Stimulated activated CD4-positive, alpha-beta T cell treated with anti-CD3 and anti-CD28 coated beads, Interleukin-4, amount 100 ng/mL, for 48 hours (primary cell): Measurements from ENCODE around the gene CECR2.

Experiments
- DNase-seq, 2 donors: peaks; one replicate each; pipeline ENCODE4 v3.0.0-alpha.2; 2020; ENCODE audit warnings: low read depth in 2 of 2

Gene CECR2

DNA sequence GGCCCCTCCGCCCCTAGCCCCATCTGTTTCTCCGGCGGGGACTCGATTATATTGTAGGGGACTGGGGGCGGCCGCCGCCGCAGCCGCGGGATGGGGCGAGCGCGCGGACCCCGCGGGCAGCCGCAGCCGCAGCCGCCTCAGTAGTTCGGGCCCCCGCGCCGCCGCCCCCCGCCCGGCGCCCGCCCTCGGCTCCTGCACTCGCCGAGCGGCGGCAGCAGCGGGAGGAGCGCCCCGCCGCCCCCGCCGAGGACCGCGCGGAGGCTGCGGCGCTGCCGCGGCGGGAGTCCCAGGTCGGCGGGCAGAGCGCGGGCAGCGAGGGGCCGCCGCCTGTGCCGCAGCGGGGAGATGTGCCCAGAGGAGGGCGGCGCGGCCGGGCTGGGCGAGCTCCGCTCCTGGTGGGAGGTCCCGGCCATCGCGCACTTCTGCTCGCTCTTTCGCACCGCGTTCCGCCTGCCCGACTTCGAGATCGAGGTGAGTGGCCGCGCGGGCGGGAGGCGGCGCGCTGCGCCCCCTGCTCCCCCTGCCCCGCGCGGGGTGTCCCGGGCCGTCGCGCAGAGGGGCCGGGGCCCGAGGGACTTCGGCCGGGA is at the start of gene CECR2:
CECR2 (plus strand) TSS at position 22 of the 587 bp plus-strand sequence; CDS start at position 346, 324 bp downstream.
- DNase-seq, result no peak

DNA sequence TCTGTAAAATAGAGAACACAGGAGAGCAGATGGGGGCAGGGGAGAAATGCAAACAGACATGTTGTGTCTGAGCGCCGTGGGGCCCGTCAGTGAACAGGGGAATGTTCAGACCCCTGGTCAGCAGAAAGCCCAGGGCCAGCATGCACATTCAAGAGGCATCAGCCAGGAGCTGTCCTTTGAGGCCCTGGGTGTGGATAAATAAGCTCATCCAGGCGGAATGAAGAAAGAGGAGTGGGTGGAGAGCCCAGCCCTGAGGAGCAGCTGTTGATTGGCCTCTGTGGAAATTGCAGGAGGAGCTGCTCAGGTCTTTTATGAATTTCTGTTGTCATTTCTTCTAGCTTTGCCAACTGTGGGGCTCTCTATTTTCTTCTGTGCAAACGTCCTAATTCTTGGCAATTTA is 49.7 kb upstream of the CECR2 start:
- no peak for DNase-seq

GRCh38 chr22:17322511-17322910 is 46.7 kb upstream of the CECR2 start:
- DNase-seq, result no peak

GRCh38 chr22:17331690-17332089 is 37.6 kb upstream of the CECR2 start:
- no peak for DNase-seq

DNA sequence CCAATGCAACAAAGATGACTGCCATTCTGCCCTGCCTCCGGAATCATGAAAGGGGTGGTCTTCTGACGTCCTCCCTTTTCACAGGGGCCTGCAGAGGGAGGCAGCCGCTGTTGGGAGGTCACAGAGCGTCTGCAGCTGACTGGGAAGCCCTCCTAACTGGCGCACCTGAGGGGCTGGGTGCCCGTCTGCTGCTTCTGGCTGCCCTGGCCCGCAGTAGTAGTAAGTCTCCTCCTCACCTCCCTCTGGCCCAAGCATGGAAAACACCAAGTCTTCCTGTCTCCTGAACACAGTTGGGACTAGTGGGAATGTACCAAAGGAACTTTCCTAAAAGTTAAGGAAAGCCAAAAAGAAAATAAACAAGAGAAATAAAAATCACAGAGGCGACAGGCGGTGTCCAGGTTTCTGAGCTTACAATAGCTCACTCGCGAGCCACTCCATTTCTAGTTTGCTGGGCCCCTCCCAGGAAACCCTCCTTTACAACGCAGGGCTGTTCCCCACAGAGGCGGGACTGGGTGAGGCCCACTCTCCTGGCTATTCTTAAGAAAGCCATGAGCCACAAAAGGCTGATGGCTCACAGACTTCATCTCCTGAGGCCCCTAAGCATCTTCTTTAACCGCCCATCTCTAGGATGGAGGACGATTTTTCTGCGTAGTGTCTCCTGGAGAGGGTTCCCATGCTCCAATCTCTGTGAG is 37.0 kb upstream of the CECR2 start:
- DNase-seq, result no peak

DNA sequence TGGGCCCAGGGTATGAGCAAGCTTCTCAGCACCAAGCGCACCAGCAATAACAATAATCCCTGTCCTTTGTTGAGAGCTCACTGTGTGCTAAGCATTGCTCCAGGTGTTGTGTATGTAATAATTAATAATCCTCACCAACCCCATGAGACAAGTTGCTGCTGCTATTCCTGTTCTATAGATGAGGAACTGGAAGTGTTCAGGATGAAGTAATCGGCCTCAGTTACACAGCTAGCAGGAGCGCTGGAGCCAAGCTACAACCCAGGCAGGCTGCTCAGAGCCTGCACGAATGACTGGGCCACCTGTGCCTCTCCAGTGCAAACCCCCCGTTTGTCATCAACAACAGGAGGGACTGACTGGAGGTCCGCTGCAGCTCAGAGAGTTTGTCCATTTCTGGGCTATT is 35.2 kb upstream of the CECR2 start:
- no peak for DNase-seq

GRCh38 chr22:17334983-17335382 is 34.3 kb upstream of the CECR2 start:
- DNase-seq, result no peak

DNA sequence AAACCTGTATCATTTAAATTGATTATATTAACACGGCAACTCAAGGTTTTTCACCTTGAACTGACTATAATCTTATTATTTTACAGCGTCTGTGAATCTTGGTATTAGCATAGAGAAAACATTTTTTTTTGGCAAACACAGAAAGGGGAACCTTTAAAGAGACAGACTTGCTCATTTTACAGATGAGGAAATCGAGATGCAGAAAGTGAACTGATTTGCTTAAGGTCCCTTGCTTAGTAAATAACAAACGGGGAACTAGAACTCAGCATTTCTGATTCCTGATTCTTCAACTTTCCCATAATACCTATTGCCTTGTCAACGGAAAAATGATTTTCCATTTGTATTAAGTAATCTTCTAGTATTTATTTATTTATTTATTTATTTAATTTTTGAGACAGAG is 33.2 kb upstream of the CECR2 start:
- no peak for DNase-seq

GRCh38 chr22:17337639-17338038 is 31.6 kb upstream of the CECR2 start:
- DNase-seq, result no peak

GRCh38 chr22:17339095-17339693 is 30.1 kb upstream of the CECR2 start:
- DNase-seq, result no peak

DNA sequence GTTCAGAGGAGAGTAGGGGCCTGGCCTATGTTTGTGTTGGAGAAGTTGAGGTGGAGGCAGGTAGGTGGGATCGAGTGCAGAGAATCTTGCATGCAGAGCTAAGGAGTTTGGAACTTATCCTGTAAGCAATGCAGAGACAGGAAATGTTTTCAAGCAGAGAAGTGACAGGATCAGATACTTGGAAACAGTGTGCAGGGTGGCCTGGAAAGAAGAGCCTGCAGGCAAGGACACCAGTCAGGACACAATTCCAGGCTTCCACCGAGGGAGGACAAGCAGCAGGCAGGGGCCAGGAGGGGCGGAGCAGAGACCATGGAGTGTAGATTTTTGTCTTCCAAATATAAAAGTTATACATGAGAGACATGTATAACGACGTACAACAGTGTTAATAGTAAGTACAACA is 26.9 kb upstream of the CECR2 start:
- DNase-seq, result no peak

DNA sequence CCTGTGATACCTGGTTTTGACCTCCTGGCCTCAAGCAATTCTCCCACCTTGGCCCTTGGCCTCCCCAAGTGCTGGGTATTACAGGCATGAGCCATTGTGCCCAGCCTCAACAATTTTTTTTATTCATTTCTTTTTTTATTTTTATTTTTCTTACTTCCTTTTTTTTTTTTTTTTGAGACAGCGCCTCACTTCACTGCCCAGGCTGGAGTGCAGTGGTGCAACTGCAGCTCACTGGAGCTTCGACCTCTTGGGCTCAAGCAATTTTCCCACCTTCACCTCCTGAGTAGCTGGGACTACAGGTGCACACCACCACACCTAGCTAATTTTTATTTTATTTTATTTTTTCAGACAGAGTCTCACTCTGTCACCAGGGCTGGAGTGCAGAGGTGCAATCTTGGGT is 25.5 kb upstream of the CECR2 start:
- DNase-seq, result no peak

DNA sequence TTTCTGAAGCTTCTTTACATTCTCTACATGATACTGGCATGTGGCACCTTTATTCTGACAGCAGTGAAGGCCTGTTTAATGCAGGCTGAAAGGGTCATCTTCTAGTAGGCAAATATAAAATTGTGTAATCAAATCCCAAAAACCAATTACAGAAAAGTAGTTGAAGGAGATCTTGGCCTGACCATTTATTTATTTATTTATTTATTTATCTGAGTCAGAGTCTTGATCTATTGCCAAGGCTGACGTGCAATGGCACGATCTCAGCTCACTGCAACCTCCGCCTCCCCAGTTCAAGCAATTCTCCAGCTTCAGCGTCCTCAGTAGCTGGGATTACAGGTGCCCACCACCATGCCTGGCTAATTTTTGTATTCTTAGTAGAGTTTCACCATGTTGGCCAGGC is 22.7 kb upstream of the CECR2 start:
- DNase-seq, result no peak

GRCh38 chr22:17347724-17348123 is 21.5 kb upstream of the CECR2 start:
- DNase-seq, result no peak

GRCh38 chr22:17348464-17349103 is 20.7 kb upstream of the CECR2 start:
- no peak for DNase-seq

DNA sequence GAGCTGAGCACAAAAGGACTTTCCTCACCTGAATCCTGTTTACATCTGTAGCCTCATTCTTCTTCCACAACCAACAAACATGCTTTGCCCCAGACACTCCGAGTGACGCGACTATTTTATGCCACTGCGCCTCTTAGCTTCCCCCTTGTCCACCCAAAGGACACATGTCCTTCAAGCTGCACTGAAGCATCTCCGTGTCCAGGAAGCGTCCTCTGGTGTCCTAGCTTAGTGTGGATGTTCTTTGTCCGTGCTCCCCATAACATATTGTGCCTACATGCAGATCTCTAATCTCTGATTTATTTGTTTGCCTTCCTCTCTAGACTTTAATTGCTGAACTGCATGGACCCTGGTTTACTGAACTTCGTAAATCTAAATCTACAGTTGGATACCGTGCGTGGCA is 20.1 kb upstream of the CECR2 start:
- no peak for DNase-seq

DNA sequence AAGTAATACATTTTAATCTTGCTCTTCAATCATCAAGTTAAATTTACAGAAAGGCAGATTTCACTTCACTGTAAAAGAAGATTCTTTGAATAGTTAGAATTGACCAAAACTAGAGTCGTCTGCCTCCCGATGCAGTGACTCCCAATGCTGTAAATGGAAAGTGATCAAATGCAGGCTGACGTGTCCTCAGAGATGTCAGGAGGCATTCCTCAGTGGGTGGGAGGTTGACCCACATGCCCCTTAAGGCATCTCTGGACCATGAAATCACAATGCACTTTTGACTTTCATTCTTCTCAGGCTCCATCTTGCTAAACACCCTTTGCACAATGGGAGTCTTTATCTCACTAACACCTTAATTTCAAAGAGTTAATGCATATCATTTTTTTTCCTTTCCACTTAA is 19.0 kb upstream of the CECR2 start:
- no peak for DNase-seq

GRCh38 chr22:17352798-17353197 is 16.5 kb upstream of the CECR2 start:
- no peak for DNase-seq

DNA sequence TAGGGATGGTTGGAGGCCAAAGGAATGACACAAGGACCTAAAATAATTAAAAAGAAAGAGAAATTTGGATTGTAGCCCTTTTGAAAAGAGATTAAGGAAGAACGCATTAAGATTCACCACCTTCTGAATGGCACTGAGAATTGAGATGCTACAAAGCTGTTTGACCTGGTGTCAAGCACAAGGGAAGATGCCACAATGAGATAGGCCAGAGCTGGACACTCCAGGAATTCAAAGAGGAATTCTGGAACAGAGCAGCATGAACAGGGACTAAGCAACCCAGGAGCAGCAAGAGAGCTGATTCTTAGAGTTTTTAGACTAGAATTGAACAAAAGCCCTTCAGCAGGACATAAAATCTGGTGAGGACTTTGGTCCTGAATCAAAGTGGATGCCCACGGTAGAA is 11.6 kb upstream of the CECR2 start:
- no peak for DNase-seq

GRCh38 chr22:17358415-17358814 is 10.8 kb upstream of the CECR2 start:
- DNase-seq, result no peak

DNA sequence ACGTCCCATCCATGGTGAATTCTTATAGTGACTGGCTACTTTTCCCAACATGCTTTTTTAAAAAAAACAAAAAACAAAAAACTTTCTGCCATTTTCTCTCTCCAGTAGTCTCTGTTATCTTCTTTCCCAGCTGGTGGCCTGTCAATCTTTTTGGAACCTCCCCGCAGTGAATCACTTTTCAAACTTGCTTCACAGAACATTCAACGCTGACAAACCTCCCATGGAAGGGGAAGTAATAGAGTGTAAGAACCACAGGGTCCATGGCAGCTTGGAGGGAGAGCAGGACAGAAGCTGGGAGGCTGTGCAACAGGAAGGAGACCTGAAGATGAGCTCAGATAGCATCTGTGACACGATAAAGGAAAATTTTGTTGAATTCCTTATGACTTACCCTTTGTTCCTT is 9.8 kb upstream of the CECR2 start:
- no peak for DNase-seq

DNA sequence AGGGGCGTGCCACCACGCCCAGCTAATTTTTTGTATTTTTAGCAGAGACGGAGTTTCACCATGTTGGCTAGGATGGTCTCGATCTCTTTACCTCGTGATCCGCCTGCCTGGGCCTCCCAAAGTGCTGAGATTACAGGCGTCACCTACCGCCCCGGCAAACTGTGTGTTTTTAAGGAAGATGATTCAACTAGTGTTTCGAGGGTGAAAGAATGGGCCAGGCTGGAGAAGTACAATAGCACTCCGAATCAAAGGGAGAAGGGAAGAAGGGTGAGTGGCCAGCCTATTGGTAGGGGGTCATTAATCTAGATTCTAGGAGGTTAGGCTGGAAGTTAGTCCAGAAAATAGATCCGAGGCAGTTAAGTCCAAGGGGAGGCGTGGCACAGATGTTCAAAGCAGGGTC is 2.9 kb upstream of the CECR2 start:
- no peak for DNase-seq

DNA sequence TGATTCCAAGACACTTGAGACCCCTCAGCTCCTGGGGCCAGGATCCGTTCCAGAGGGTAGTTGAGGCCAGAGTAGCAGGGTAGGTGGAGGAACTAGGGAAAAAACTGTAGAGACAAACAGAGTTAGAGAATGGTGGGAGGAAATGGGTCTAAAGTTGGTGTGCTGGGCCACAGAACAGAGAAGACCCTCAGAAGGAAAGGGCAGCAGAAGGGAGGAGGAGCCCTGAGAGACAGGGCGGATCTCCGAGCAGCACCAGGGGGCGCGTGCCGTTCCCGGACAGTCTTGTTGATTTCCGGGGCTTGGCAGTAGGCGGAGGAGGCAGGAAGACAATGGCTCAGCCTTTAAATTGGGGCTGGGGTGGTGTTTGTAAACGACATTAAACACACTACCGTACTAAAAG is 2.4 kb upstream of the CECR2 start:
- DNase-seq, result peak in 1 of 2 donors; percentile 13
